Transverse colon (tissue), 4 donors: Measurements from ENCODE around the gene IL17REL.

ENCODE experiments used
- POLR2A ChIP-seq: fragments of 450-650 bp; IDR thresholded peaks from one replicate; pipeline ENCODE4 v1.6.1; 2016; ENCODE audit warnings: antibody characterized with exemption, mild to moderate bottlenecking, moderate library complexity
- POLR2AphosphoS5 ChIP-seq, 3 donors: sonication (generic); formaldehyde crosslinking; IDR thresholded peaks; one replicate each; pipeline ENCODE4 v1.6.1; 2016; ENCODE audit warnings: antibody characterized with exemption in 3 of 3
- TF ChIP-seq, protein P1 (sequence below), 5 experiments: fragments of 200-600 bp in 3 of 5; fragments of 450-650 bp in 2 of 5; sonication (generic) in 3 of 5; IDR thresholded peaks; 1 replicate in 2 of 5; 2 replicates in 3 of 5; pipeline ENCODE4 v1.5.1; 2016 to 2017; ENCODE audit warnings: antibody characterized with exemption in 5 of 5, inconsistent platforms in 3 of 5, mild to moderate bottlenecking in 2 of 5, moderate library complexity in 1 of 5

- TF ChIP-seq, protein P1, sequence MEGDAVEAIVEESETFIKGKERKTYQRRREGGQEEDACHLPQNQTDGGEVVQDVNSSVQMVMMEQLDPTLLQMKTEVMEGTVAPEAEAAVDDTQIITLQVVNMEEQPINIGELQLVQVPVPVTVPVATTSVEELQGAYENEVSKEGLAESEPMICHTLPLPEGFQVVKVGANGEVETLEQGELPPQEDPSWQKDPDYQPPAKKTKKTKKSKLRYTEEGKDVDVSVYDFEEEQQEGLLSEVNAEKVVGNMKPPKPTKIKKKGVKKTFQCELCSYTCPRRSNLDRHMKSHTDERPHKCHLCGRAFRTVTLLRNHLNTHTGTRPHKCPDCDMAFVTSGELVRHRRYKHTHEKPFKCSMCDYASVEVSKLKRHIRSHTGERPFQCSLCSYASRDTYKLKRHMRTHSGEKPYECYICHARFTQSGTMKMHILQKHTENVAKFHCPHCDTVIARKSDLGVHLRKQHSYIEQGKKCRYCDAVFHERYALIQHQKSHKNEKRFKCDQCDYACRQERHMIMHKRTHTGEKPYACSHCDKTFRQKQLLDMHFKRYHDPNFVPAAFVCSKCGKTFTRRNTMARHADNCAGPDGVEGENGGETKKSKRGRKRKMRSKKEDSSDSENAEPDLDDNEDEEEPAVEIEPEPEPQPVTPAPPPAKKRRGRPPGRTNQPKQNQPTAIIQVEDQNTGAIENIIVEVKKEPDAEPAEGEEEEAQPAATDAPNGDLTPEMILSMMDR (IDR thresholded peaks at IDR 0.05): no peak
- TF ChIP-seq POLR2AphosphoS5 (IDR thresholded peaks at IDR 0.05) (no peak), POLR2A (no peak)
Observed at GRCh38 chr22:50018608-50019285, 6.2 kb upstream of the IL17REL start.
